Left ventricle myocardium inferior (tissue), 1 donor: ENCODE measurements around the gene SLC17A9. TPM values are rescaled to one million over a fixed set of nuclear protein-coding genes. Genes with fewer than 3 reads are reported as not detected.

ENCODE experiments used
- DNase-seq: peaks from one replicate; pipeline ENCODE4 v3.0.0-alpha.2; 2020
- H3K27ac ChIP-seq: fragments of 200-600 bp; replicated peaks from 2 replicates; pipeline ENCODE4 v1.8.0; 2021
- H3K27me3 ChIP-seq: fragments of 200-600 bp; 2 replicates; pipeline ENCODE4 v1.8.0; 2021; ENCODE audit warnings: low read depth
- H3K36me3 ChIP-seq: fragments of 200-600 bp; 2 replicates; pipeline ENCODE4 v1.8.0; 2021
- H3K4me1 ChIP-seq: fragments of 200-600 bp; 2 replicates; pipeline ENCODE4 v1.8.0; 2021
- H3K4me3 ChIP-seq: fragments of 200-600 bp; 2 replicates; pipeline ENCODE4 v1.8.0; 2021; ENCODE audit warnings: mild to moderate bottlenecking, moderate library complexity
- H3K9me3 ChIP-seq: fragments of 200-600 bp; replicated peaks from 2 replicates; pipeline ENCODE4 v1.8.0; 2021
- intact Hi-C: fragments of 100-400 bp; cut with micrococcal nuclease; formaldehyde crosslinking; loops from one replicate; pipeline ENCODE4 v1.11.0; 2022
- long read RNA-seq: library from polyadenylated mRNA; unstranded; transcript quantifications from one replicate; pipeline ENCODE4 v2.0.0, GENCODE V29; 2021
- total RNA-seq: library from RNA; stranded (reverse); fragmentation: NEBNext Ultra II Directional; extraction: Animal tissue kit (Norgen Biotek cat#: 25700); gene quantifications from one replicate; pipeline ENCODE4 v1.2.1, GENCODE V29; 2021
- TF ChIP-seq, protein P1 (sequence below): fragments of 200-600 bp; IDR thresholded peaks from 2 replicates; pipeline ENCODE4 v1.8.0; 2021; ENCODE audit warnings: antibody characterized with exemption, mild to moderate bottlenecking, borderline replicate concordance
- donor health status: DM: no; HTN: yes; CAD: no; lungs with severe emphysema.

The SLC17A9 gene
- total RNA-seq = 0.47 TPM
- long read RNA-seq, partial matches to known transcripts = 2 of 2 reads
- long read RNA-seq, other reads (novel, unspliced or antisense) = 0 of 2 reads

- Histone ChIP-seq H3K4me3 (peak within 1 kb of the TSS; percentile 53), H3K9me3 (peaks cover 4% of the 10 kb centered on the region), H3K36me3 (peaks cover 26% of the 10 kb centered on the region), H3K4me1 (peaks cover 47% of the 10 kb centered on the region), H3K27me3 (no peaks in the 10 kb centered on the region), H3K27ac (peak within 1 kb of the TSS; percentile 82)
- intact Hi-C loops = no loop called here
- TF ChIP-seq, protein P1, sequence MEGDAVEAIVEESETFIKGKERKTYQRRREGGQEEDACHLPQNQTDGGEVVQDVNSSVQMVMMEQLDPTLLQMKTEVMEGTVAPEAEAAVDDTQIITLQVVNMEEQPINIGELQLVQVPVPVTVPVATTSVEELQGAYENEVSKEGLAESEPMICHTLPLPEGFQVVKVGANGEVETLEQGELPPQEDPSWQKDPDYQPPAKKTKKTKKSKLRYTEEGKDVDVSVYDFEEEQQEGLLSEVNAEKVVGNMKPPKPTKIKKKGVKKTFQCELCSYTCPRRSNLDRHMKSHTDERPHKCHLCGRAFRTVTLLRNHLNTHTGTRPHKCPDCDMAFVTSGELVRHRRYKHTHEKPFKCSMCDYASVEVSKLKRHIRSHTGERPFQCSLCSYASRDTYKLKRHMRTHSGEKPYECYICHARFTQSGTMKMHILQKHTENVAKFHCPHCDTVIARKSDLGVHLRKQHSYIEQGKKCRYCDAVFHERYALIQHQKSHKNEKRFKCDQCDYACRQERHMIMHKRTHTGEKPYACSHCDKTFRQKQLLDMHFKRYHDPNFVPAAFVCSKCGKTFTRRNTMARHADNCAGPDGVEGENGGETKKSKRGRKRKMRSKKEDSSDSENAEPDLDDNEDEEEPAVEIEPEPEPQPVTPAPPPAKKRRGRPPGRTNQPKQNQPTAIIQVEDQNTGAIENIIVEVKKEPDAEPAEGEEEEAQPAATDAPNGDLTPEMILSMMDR = no peak
- peak; percentile 68 for DNase-seq
Measured at GRCh38 chr20:62952373-62952967, at the start of gene SLC17A9. Gene SLC17A9 (plus strand): TSS chr20:62952709. CDS start chr20:62952831, 122 bp downstream.

- intact Hi-C loops = no loop called here
- Histone ChIP-seq H3K36me3 (peaks cover 68% of the 10 kb centered on the region), H3K9me3 (no peaks in the 10 kb centered on the region), H3K27ac (no peak overlapping the region), H3K27me3 (no peaks in the 10 kb centered on the region), H3K4me3 (no peak overlapping the region), H3K4me1 (peaks cover 53% of the 10 kb centered on the region)
- TF ChIP-seq, protein P1 = no peak
- DNase-seq = no peak
Measured at GRCh38 chr20:62902926-62903615, 49.4 kb upstream of the SLC17A9 start.

DNA sequence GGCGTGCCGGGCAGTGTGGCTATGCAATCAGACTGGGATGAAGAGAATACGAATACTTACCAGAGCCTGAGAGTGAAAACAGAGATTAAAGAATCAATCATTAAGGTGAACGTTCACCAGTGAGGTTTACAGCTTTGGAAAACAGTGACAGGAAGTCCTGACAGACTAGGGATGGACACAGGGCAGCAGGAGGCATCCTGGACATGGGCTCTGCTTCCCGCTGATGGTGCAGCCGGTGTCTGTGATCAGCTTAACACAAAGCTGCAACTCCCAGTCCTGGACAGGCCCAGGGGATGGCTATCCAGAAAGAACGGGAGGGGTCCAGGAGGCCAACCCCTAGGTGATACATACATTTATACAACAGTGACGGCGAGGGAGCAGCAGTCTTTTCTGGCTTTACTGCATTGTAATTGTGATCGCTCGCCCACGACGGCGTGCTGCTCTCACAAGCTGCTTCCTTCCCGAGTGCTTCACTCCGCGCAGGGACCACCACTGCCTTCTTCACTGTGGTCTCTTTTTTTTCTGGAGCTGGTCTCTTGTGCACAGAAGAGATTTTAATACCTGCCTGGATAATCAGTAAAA lies 46.9 kb upstream of the SLC17A9 start:
- no peak overlapping the region for H3K27ac ChIP-seq
- no peak overlapping the region for H3K4me3 ChIP-seq
- H3K4me1 ChIP-seq = peaks cover 33% of the 10 kb centered on the region
- TF ChIP-seq, protein P1 = no peak
- no peak for DNase-seq
- peaks cover 93% of the 10 kb centered on the region for H3K36me3 ChIP-seq
- H3K9me3 ChIP-seq = no peaks in the 10 kb centered on the region
- no peaks in the 10 kb centered on the region for H3K27me3 ChIP-seq
- intact Hi-C loops = no loop called here

GRCh38 chr20:62906209-62906608 lies 46.3 kb upstream of the SLC17A9 start:
- Histone ChIP-seq H3K27me3 (no peaks in the 10 kb centered on the region), H3K4me3 (no peak overlapping the region), H3K36me3 (peaks cover 97% of the 10 kb centered on the region), H3K4me1 (peaks cover 27% of the 10 kb centered on the region), H3K9me3 (no peaks in the 10 kb centered on the region), H3K27ac (no peak overlapping the region)
- intact Hi-C loops = no loop called here
- peak; percentile 52 for DNase-seq
- TF ChIP-seq, protein P1 = no peak

- Histone ChIP-seq H3K4me1 (peaks cover 23% of the 10 kb centered on the region), H3K27me3 (no peaks in the 10 kb centered on the region), H3K4me3 (no peak overlapping the region), H3K9me3 (no peaks in the 10 kb centered on the region), H3K27ac (no peak overlapping the region), H3K36me3 (peaks cover 100% of the 10 kb centered on the region)
- intact Hi-C loops = no loop called here
- TF ChIP-seq, protein P1 = no peak
- DNase-seq = no peak
Measured at GRCh38 chr20:62906647-62907375, 45.7 kb upstream of the SLC17A9 start.
